Activated B cell treated with CpG ODN at 0.5 μM for 24 hours (primary cell): ENCODE results near the gene SPATA46. TPM values are rescaled to one million over a fixed set of nuclear protein-coding genes. Genes with fewer than 3 reads are reported as not detected.

ENCODE experiments used
- ATAC-seq: fragments of 200-7000 bp; cut with Tn5 transposase; one replicate; pipeline ENCODE4 v1.10.0; 2021; ENCODE audit warnings: low read depth, mild to moderate bottlenecking, moderate library complexity
- CTCF ChIA-PET: fragments of 350-600 bp; sonication (Branson Sonifier 250); formaldehyde crosslinking; loops from one replicate; lab custom pipeline; 2021; ENCODE audit warnings: antibody characterized with exemption; lab: Charles Lee
- POLR2A ChIA-PET: fragments of 350-600 bp; sonication (Branson Sonifier 250); formaldehyde crosslinking; loops from one replicate; lab custom pipeline; 2021; ENCODE audit warnings: antibody characterized with exemption; lab: Charles Lee
- DNase-seq: peaks from one replicate; pipeline ENCODE4 v3.0.0; 2022
- H3K27ac Mint-ChIP-seq: one replicate; pipeline ENCODE4 v1.8.0; 2020; ENCODE audit warnings: mixed read lengths
- H3K27me3 Mint-ChIP-seq: one replicate; pipeline ENCODE4 v1.8.0; 2021; ENCODE audit warnings: mixed read lengths
- H3K36me3 Mint-ChIP-seq: one replicate; pipeline ENCODE4 v1.8.0; 2021; ENCODE audit warnings: low read depth, mixed read lengths
- H3K4me1 Mint-ChIP-seq: one replicate; pipeline ENCODE4 v1.8.0; 2021; ENCODE audit warnings: mixed read lengths
- H3K4me3 Mint-ChIP-seq: one replicate; pipeline ENCODE4 v1.8.0; 2020; ENCODE audit warnings: mild to moderate bottlenecking, mixed read lengths
- H3K9me3 Mint-ChIP-seq: one replicate; pipeline ENCODE4 v1.8.0; 2020; ENCODE audit warnings: mixed read lengths
- intact Hi-C: fragments of 100-400 bp; cut with micrococcal nuclease; formaldehyde crosslinking; loops from one replicate; pipeline ENCODE4 v1.15.1; 2024
- total RNA-seq: library from RNA; stranded (reverse); gene quantifications from 2 replicates; pipeline ENCODE4 v1.2.3, GENCODE V29; 2022
- TF ChIP-seq, protein P1 (sequence below): fragments of 200-600 bp; IDR thresholded peaks from one replicate; pipeline ENCODE4 v1.8.0; 2022; ENCODE audit warnings: antibody characterized with exemption, mild to moderate bottlenecking

SPATA46 gene
- total RNA-seq, 1 donor from 2014 or later: not detected

DNA sequence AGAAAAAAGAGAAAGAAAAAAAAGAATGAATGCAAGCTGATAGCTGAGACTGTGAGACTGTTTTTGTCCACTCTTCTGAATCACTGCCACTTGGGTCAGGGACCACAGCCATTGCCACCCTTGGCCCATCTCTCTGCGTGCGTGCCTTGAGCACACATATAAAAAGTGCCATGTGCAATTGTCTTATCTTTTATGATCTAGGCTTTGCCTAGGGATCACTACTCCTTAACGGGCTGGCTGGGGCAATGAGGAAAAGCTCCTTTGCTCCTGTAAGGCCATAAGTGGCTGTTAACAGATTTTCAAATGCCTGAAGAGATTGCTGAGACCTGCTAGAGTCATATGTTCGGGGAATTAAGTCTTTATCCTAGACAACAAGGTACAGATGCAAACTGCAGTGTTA is 8.2 kb downstream of the SPATA46 start:
- DNase-seq: no peak
- Mint-ChIP-seq H3K9me3 (no peaks in the 10 kb centered on the region), H3K27ac (no peak overlapping the region), H3K4me3 (no peak overlapping the region), H3K4me1 (no peaks in the 10 kb centered on the region), H3K27me3 (peaks cover 7% of the 10 kb centered on the region), H3K36me3 (no peaks in the 10 kb centered on the region)
- ChIA-PET CTCF (no interaction called here), POLR2A (no interaction called here)
- TF ChIP-seq, protein P1, sequence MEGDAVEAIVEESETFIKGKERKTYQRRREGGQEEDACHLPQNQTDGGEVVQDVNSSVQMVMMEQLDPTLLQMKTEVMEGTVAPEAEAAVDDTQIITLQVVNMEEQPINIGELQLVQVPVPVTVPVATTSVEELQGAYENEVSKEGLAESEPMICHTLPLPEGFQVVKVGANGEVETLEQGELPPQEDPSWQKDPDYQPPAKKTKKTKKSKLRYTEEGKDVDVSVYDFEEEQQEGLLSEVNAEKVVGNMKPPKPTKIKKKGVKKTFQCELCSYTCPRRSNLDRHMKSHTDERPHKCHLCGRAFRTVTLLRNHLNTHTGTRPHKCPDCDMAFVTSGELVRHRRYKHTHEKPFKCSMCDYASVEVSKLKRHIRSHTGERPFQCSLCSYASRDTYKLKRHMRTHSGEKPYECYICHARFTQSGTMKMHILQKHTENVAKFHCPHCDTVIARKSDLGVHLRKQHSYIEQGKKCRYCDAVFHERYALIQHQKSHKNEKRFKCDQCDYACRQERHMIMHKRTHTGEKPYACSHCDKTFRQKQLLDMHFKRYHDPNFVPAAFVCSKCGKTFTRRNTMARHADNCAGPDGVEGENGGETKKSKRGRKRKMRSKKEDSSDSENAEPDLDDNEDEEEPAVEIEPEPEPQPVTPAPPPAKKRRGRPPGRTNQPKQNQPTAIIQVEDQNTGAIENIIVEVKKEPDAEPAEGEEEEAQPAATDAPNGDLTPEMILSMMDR: no peak
- intact Hi-C loops: no loop called here
- ATAC-seq: no peak

DNA sequence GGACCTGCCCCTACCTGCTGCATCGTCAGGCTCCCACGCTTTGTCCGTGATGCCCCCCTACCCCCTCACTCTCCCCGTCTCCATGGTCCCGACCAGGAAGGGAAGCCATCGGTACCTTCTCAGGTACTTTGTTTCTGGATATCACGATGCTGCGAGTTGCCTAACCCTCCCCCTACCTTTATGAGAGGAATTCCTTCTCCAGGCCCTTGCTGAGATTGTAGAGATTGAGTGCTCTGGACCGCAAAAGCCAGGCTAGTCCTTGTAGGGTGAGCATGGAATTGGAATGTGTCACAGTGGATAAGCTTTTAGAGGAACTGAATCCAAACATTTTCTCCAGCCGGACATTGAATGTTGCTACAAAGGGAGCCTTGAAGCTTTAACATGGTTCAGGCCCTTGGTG is 8.9 kb downstream of the SPATA46 start:
- ChIA-PET POLR2A (no interaction called here), CTCF (no interaction called here)
- TF ChIP-seq, protein P1: no peak
- H3K36me3 Mint-ChIP-seq: no peaks in the 10 kb centered on the region
- H3K4me1 Mint-ChIP-seq: no peaks in the 10 kb centered on the region
- no peak for DNase-seq
- H3K27ac Mint-ChIP-seq: no peak overlapping the region
- peaks cover 12% of the 10 kb centered on the region for H3K27me3 Mint-ChIP-seq
- no peak for ATAC-seq
- H3K4me3 Mint-ChIP-seq: no peak overlapping the region
- H3K9me3 Mint-ChIP-seq: no peaks in the 10 kb centered on the region
- intact Hi-C loops: no loop called here

DNA sequence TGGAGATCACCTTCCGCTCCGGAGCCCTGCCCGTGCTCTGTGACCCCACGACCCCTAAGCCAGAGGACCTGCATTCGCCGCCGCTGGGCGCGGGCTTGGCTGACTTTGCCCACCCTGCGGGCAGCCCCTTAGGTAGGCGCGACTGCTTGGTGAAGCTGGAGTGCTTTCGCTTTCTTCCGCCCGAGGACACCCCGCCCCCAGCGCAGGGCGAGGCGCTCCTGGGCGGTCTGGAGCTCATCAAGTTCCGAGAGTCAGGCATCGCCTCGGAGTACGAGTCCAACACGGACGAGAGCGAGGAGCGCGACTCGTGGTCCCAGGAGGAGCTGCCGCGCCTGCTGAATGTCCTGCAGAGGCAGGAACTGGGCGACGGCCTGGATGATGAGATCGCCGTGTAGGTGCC is 9.6 kb downstream of the SPATA46 start:
- intact Hi-C loops: no loop called here
- peaks cover 10% of the 10 kb centered on the region for H3K27me3 Mint-ChIP-seq
- H3K4me1 Mint-ChIP-seq: no peaks in the 10 kb centered on the region
- ATAC-seq (no peak), DNase-seq (no peak)
- no peak overlapping the region for H3K27ac Mint-ChIP-seq
- ChIA-PET CTCF (interaction anchor here (0.6 kb wide), 1 partner anchor 1080 kb away, joined by 3 read pairs; no protein-coding TSS in a partner anchor), POLR2A (no interaction called here)
- H3K9me3 Mint-ChIP-seq: no peaks in the 10 kb centered on the region
- no peaks in the 10 kb centered on the region for H3K36me3 Mint-ChIP-seq
- TF ChIP-seq, protein P1: no peak
- no peak overlapping the region for H3K4me3 Mint-ChIP-seq

DNA sequence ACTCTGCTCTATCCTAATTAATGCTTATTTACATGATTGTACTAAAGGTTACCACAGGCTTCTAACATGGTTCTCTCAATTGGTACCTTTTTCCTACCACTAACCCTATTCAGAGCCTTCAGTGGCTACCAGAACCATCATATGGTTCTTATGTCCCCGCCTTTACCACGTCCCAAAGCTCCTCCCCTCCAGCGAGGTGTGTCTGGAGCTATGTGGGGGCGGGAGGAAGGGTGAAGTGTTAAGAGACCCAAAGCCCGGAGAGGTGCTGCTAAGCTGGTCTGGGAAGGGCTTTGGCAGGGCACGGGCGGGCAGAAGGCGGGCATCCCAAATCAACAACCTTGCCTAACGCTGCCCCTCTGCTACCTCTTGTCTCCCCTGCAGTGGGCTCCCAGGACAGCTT is 10.0 kb downstream of the SPATA46 start:
- no peaks in the 10 kb centered on the region for H3K36me3 Mint-ChIP-seq
- CTCF ChIA-PET: interaction anchor here (0.6 kb wide), 1 partner anchor 1079 kb away, joined by 3 read pairs; no protein-coding TSS in a partner anchor
- DNase-seq (no peak), ATAC-seq (no peak)
- peaks cover 4% of the 10 kb centered on the region for H3K4me1 Mint-ChIP-seq
- POLR2A ChIA-PET: no interaction called here
- H3K9me3 Mint-ChIP-seq: no peaks in the 10 kb centered on the region
- H3K27ac Mint-ChIP-seq: no peak overlapping the region
- TF ChIP-seq, protein P1: no peak
- H3K4me3 Mint-ChIP-seq: no peak overlapping the region
- H3K27me3 Mint-ChIP-seq: peaks cover 10% of the 10 kb centered on the region
- intact Hi-C loops: no loop called here

DNA sequence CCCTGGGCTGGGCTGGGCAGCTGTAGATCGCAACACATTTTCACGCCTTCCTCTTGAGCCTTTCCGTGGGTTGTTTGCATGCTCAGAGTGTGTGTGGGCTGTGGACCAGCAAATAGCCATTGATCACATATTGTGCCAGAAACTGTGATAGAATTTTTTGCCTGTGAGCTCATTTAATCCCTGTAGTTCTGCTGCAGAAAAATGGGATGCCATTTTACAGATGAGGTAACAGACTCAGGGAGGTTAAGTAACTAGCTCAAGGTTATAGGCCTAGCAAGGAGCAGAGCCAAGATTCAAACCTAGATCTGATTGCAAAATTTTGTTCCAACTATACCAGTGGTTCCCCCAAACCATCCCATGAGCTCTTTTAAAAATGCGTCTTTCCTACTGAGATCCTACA is 10.5 kb downstream of the SPATA46 start:
- no peak for ATAC-seq
- H3K9me3 Mint-ChIP-seq: no peaks in the 10 kb centered on the region
- H3K36me3 Mint-ChIP-seq: no peaks in the 10 kb centered on the region
- intact Hi-C loops: no loop called here
- POLR2A ChIA-PET: no interaction called here
- no peak overlapping the region for H3K4me3 Mint-ChIP-seq
- TF ChIP-seq, protein P1: no peak
- H3K4me1 Mint-ChIP-seq: peaks cover 6% of the 10 kb centered on the region
- no peak for DNase-seq
- no peak overlapping the region for H3K27ac Mint-ChIP-seq
- peaks cover 10% of the 10 kb centered on the region for H3K27me3 Mint-ChIP-seq
- CTCF ChIA-PET: no interaction called here
